IgD-negative memory B cell (primary cell): ENCODE data around the gene FOXK1. TPM values are rescaled to one million over a fixed set of nuclear protein-coding genes. Genes with fewer than 3 reads are reported as not detected.
A peak's percentile ranks its signal among the peaks of the same experiment; 100 is the strongest.
"Not testable (repeated sequence)": the region's sequence is repeated elsewhere in the genome, so short reads cannot be mapped to it uniquely, and the experiment has no call there.

Source experiments
- H3K27ac Mint-ChIP-seq, 3 donors: one replicate each; pipeline ENCODE4 v1.8.0; 2020 to 2022; ENCODE audit warnings: mild to moderate bottlenecking in 3 of 3, mixed read lengths in 3 of 3, moderate library complexity in 1 of 3
- H3K27me3 Mint-ChIP-seq: one replicate; pipeline ENCODE4 v1.8.0; 2021; ENCODE audit warnings: mixed read lengths
- H3K36me3 Mint-ChIP-seq: one replicate; pipeline ENCODE4 v1.8.0; 2020; ENCODE audit warnings: mild to moderate bottlenecking, mixed read lengths
- H3K4me1 Mint-ChIP-seq, 3 donors: one replicate each; pipeline ENCODE4 v1.8.0; 2020 to 2022; ENCODE audit warnings: mixed read lengths in 3 of 3, mild to moderate bottlenecking in 1 of 3
- H3K4me3 Mint-ChIP-seq, 4 donors: one replicate each; pipeline ENCODE4 v1.8.0; 2020 to 2022; ENCODE audit warnings: mild to moderate bottlenecking in 4 of 4, mixed read lengths in 4 of 4, moderate library complexity in 3 of 4
- H3K9me3 Mint-ChIP-seq, 3 donors: one replicate each; pipeline ENCODE4 v1.8.0; 2020 to 2021; ENCODE audit warnings: mixed read lengths in 3 of 3, mild to moderate bottlenecking in 1 of 3
- polyA plus RNA-seq: library from polyadenylated mRNA; unstranded; fragments of 300-500 nt; fragmentation: Illumina TruSeq; gene quantifications from one replicate; pipeline ENCODE4 v1.2.3, GENCODE V29; 2021

The FOXK1 gene
- polyA plus RNA-seq, 1 donor from 2014 or later, result 2.3 TPM

DNA sequence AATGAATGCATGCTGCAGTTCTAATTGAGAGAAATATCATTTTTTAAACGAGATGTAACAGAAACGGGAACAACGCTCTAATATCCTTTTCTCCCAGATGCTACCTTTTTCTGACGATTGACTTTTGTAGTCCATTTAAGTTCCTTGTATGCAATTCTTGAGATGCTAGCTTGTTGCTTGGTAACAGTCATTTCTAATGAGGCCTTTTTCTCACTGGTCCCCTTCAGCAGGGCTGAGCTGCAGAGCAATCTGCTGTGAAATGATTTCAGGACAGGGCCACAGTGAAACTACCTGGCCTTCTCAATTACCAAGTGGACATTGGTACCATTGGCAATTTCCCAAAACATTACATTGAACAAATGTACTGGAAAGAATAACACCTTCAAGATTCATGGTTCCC, 26.2 kb upstream of the FOXK1 start:
- H3K27me3 Mint-ChIP-seq, result peaks cover 2% of the 10 kb centered on the region
- no peak overlapping the region for H3K27ac Mint-ChIP-seq
- peaks cover 5% of the 10 kb centered on the region for H3K36me3 Mint-ChIP-seq
- H3K9me3 Mint-ChIP-seq, result peaks cover 8 to 19% (median 18%) of the 10 kb centered on the region in 3 donors
- H3K4me3 Mint-ChIP-seq, result no peak overlapping the region
- H3K4me1 Mint-ChIP-seq, result peaks cover 0 to 1% (median 0%) of the 10 kb centered on the region in 3 donors

DNA sequence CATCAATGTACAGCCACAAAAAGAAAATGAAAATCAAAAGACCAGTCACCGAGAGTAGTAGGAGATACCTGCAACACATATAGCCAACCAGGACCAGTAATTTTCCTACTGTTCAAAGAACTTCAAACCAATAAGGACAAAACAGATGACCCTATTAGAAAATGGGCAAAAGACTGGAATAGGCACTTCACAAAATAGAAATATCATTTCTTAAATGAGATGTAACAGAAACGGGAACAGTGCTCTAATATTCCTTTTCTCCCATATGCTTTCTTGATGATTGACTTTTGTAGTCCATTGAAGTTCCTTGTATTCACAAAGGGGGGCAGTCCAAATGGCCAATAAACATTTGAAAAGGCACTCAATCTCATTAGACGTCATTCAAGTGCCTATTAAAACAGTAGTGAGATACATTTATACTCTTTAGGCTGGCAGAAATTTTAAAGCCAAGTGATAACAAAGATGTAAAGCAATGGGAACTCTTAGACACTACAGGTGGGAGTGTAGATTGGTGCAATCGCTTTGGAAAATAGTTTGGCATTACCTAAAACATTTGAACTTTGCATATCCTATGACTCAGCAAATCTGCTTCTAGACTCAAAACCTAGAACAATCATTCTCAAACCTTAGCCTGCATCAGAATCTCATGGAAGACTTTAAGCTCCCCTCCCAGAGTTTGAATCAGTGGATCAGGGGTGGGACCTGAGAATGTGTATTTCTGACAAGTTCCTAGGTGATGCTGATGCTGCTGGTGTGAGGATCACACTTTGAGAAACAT, 24.3 kb upstream of the FOXK1 start:
- peaks cover 2% of the 10 kb centered on the region for H3K27me3 Mint-ChIP-seq
- H3K9me3 Mint-ChIP-seq, result peaks cover 8 to 18% (median 16%) of the 10 kb centered on the region in 3 donors
- no peak overlapping the region for H3K27ac Mint-ChIP-seq
- no peaks in the 10 kb centered on the region for H3K4me1 Mint-ChIP-seq
- peaks cover 4% of the 10 kb centered on the region for H3K36me3 Mint-ChIP-seq
- no peak overlapping the region for H3K4me3 Mint-ChIP-seq

DNA sequence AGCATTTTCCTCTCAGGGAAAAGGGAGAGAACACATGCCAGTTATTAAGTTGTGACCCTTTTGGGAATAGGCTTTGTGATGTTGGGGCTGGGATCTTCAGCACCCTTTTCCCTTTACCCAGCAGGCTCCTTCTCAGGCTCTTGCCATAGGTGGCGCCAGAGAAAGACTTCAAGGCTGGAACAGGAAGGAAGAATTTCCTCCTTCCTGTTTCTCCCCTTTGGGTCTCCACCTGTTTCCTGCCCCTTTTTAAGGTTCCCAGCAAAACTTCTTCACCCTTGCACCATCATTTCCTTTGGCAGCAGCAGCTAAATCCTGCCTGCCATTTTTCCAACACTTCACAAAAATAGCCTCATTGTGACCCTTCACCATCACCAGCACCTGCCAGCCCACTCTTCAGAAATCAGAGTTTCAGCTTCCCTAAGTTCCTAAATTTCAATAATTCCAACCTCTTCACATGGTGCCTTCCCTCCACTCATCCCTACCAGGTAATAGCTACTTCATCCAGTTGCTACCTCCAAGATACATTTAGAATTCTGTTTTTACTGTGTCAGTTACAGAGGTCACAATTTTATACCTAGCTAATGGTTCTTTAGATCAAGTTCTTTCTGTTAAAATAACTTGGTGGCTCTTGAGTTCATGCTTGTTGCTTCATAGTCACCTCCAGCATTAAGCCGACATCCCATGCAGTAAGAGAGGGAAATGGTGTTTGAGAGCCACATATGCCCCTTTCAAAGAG, 22.4 kb upstream of the FOXK1 start:
- H3K27ac Mint-ChIP-seq, result peak overlapping the region in 1 of 3 donors; percentile 13
- peaks cover 8 to 18% (median 18%) of the 10 kb centered on the region in 3 donors for H3K9me3 Mint-ChIP-seq
- peaks cover 2% of the 10 kb centered on the region for H3K27me3 Mint-ChIP-seq
- H3K4me3 Mint-ChIP-seq, result peak overlapping the region in 1 of 4 donors; percentile 70
- peaks cover 4% of the 10 kb centered on the region for H3K36me3 Mint-ChIP-seq
- H3K4me1 Mint-ChIP-seq, result no peaks in the 10 kb centered on the region

DNA sequence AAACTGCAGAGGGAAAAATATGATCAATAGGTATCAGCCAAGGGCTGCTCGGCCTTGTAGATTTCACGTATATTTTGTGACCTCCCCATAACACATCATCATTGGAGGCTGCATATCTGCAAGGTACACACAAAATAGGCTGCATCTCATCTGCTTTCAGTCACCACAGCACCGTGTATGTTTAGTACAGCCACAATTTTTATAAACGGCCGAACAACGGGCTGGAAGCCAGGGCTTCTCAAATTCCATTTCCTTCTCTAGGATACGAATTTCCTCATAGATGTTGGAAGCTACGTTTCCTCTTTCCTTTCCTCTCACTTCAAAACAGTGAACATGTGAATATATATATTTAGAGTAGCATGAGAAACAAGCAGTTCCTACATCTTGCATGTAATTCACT, 20.2 kb upstream of the FOXK1 start:
- no peak overlapping the region for H3K4me3 Mint-ChIP-seq
- no peaks in the 10 kb centered on the region for H3K36me3 Mint-ChIP-seq
- no peaks in the 10 kb centered on the region for H3K4me1 Mint-ChIP-seq
- H3K9me3 Mint-ChIP-seq, result peaks cover 8 to 18% (median 15%) of the 10 kb centered on the region in 3 donors
- peaks cover 2% of the 10 kb centered on the region for H3K27me3 Mint-ChIP-seq
- H3K27ac Mint-ChIP-seq, result no peak overlapping the region

DNA sequence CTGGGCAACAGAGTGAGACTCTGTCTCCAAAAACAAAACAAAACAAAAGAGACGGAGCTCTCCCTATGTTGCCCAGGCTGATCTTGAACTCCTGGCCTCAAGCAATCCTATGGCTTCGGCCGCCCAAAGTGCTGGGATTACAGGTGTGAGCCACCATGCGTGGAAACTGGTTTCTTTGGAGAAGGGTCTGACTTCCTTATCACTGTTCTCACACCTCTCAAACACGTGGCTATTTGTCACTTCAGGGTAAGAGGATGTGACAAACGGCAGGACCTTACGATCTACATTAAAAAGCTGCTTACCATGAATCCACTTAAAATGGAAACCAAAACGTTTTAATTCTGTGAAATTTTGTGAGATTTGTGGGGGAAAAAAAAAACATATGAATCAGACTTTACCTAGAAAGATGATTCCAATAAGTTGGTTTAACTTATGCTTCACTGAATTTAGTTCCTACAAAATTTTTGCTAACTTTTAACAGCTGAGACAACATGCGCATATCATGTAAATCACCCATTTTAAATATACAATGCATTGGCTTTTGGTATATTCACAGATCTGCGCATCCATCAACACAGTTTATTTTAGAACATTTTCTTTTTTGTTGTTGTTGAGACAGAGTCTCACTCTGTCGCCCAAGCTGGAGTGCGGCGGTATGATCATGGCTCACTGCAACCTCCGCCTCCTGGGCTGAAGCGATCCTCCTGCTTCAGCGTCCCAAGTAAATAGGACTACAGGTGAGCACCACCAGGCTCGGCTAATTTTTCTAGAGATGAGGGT, 18.7 kb upstream of the FOXK1 start:
- Mint-ChIP-seq H3K36me3 (no peaks in the 10 kb centered on the region), H3K27ac (no peak overlapping the region), H3K4me3 (no peak overlapping the region), H3K27me3 (peaks cover 2% of the 10 kb centered on the region), H3K4me1 (no peaks in the 10 kb centered on the region), H3K9me3 (peaks cover 1 to 12% (median 10%) of the 10 kb centered on the region in 3 donors)

DNA sequence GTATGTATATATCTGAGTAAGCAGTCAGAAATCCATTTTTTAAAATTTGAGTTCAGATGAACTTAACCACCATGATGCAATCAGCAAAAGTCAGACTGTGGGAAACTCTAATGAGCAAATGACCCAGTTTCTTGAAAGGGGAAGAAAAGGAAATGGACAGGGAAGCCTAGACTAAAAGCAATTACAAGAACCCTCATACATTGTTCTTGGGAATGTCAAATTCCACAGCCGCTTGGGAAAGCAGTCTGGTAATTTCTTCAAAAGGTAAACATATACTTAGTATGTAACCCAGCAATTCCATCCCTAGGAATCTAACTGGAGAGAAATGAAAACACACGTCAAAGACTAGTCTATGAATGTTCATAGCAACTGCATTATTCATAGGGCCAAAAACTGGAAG, 16.4 kb upstream of the FOXK1 start:
- Mint-ChIP-seq H3K4me1 (no peaks in the 10 kb centered on the region), H3K4me3 (no peak overlapping the region), H3K27ac (no peak overlapping the region), H3K27me3 (peaks cover 4% of the 10 kb centered on the region), H3K9me3 (peaks cover 0 to 5% (median 3%) of the 10 kb centered on the region in 3 donors), H3K36me3 (no peaks in the 10 kb centered on the region)

DNA sequence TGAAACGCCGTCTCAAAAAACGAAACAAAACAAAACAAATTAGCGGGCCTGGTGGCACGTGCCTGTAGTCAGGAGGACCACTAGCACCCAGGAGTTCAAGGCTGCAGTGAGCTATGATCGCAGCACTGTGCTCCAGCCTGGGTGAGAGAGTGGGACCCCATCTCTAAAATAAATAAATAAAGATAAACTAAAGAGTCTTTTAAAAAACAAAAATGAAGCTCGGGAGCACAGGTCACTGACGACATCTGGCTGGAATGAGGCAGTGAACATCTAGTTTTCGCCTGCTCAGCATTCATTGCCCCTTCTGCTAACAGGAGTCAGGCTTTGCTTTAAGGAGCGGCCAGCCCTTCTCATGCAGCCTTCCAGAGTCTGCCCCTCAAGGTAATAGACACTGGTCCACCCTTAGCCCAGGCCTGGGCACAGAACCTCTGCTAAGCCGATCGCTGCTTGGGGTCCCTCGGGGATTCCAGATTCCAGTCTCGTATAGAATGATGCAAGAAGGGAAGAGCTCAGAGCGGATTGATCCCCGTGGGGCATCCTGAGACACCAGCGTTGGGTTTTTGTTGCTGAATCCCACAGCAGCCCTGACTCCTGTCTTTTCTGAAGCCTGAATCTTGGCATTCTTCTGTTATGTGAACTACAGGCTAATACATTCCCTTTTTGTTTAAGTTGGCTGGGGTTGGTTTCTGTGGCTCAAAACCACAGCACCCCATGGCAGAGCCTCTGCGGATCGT, 14.2 kb upstream of the FOXK1 start:
- peaks cover 0 to 9% (median 4%) of the 10 kb centered on the region in 3 donors for H3K9me3 Mint-ChIP-seq
- peak overlapping the region in 1 of 4 donors; percentile 32 for H3K4me3 Mint-ChIP-seq
- no peaks in the 10 kb centered on the region for H3K4me1 Mint-ChIP-seq
- H3K27me3 Mint-ChIP-seq, result peaks cover 7% of the 10 kb centered on the region
- H3K36me3 Mint-ChIP-seq, result no peaks in the 10 kb centered on the region
- no peak overlapping the region for H3K27ac Mint-ChIP-seq

DNA sequence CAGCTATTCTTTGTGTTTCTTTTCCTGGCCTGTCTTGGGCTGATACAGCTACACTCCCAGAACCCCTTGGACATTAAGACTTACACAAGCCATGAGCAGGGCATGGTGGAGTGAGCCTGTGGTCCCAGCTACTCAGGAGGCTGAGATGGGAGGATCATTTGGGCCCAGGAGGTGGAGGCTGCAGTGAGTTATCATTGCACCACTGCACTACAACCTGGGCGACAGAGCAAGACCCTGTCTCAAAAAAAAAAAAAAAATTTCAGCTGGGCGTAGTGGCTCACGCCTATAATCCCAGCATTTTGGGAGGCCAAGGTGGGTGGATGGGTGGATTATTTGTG, 13.6 kb upstream of the FOXK1 start:
- Mint-ChIP-seq H3K36me3 (no peaks in the 10 kb centered on the region), H3K9me3 (peaks cover 0 to 9% (median 4%) of the 10 kb centered on the region in 3 donors), H3K27me3 (peaks cover 7% of the 10 kb centered on the region), H3K4me3 (no peak overlapping the region), H3K27ac (no peak overlapping the region), H3K4me1 (no peaks in the 10 kb centered on the region)

DNA sequence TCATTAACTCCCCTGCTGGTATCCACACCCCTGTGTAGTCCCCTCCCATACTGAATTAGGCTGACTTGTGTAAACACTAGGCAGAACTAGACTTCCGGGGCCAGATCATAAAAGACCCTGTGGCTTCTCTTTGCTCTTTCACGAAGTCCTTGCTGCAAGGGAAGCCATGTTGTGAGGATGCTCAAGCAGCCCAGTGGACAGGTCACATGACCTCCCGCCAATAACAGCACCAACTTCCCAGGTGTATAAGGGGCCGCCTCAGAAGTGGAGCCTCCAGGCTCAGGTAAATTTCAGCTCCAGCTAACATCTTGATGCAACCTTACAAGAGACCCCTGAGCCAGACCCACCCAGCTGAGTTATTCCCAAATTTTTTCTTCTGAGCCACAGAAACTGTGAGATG, 11.3 kb upstream of the FOXK1 start:
- Mint-ChIP-seq H3K27me3 (peaks cover 7% of the 10 kb centered on the region), H3K36me3 (no peaks in the 10 kb centered on the region), H3K4me1 (no peaks in the 10 kb centered on the region), H3K4me3 (peak overlapping the region in 1 of 4 donors; percentile 68), H3K27ac (no peak overlapping the region), H3K9me3 (peaks cover 0 to 9% (median 4%) of the 10 kb centered on the region in 3 donors)

DNA sequence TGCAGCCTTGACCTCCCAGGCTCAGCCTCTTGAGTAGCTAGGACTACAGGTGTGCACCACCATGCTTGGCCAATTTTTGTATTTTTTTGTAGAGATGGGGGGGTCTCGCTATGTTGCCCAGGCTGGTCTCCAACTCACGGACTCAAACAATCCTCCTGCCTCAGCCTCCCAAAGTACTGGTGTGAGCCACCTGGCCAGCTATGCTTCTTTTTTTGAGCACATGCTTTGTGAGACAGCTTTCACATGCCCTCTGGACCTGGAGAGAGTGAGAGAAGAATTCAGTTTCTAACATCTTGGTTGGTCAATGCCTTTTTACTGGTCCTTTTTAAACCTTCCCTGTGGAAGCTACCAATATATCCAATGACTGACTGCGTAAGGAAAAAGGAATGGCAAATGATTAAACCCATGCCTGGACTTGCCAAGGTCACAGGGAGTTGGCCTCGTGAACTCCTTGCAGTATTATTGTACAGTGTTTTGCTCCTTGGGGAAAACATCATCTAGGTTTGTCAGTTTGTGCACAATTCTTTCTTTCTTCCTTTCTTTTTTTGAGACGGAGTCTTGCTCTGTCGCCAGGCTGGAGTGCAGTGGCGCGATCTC, 6.2 kb upstream of the FOXK1 start:
- Mint-ChIP-seq H3K4me1 (no peaks in the 10 kb centered on the region), H3K4me3 (peak overlapping the region in 1 of 4 donors; percentile 37), H3K36me3 (no peaks in the 10 kb centered on the region), H3K27ac (no peak overlapping the region), H3K9me3 (peaks cover 0 to 5% (median 3%) of the 10 kb centered on the region in 3 donors), H3K27me3 (peaks cover 5% of the 10 kb centered on the region)

DNA sequence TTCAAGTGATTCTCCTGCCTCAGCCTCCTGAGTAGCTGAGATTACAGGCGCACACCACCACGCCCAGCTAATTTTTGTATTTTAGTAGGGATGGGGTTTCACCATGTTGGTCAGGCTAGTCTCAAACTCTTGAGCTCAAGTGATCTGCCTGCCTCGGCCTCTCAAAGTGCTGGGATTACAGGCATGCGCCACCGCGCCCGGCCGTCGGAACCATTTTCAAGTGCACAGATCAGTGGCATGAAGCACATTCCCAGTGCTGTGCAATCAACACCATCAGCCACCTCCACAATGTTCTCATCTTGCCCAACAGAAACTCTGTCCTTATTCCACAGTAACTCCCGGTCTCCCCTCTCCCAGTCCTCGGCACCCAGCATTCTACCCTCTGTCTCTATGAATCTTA, 4.6 kb upstream of the FOXK1 start:
- not testable (repeated sequence) for H3K4me1 Mint-ChIP-seq, H3K36me3 Mint-ChIP-seq, H3K27me3 Mint-ChIP-seq, H3K9me3 Mint-ChIP-seq
- H3K4me3 Mint-ChIP-seq, result peak overlapping the region in 1 of 4 donors; percentile 15
- H3K27ac Mint-ChIP-seq, result peak overlapping the region in 1 of 3 donors; percentile 53

DNA sequence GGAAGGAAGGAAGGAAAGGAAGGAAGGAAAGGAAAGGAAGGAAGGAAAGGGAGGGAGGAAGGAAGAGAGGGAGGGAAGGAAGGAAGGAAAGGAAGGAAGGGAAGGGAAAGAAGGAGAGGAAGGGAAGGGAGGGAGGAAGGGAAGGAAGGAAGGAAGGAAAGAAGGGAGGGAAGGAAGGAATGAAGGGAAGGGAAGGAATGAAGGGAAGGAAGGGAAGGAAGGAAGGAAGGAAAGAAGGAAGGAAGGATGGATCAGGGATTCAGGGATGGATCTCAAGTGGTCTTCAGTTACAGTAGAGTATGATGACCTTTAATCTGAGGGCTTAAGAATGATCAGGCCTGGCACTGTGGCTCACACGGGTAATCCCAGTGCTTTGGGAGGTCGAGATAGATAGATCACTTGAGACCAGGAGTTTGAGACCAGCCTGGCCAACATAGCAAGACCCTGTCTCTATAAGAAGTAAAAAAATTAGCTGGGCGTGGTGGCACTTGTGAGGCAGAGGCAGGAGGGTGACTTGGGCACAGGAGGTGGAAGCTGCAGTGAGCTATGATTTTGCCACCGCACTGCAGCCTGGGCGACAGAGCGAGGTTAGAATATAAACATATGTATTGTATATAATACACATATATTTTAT, 760 bp upstream of the FOXK1 start:
- Mint-ChIP-seq H3K4me1 (peaks cover 14 to 19% (median 15%) of the 10 kb centered on the region in 3 donors), H3K27me3 (peaks cover 1% of the 10 kb centered on the region), H3K36me3 (peaks cover 4% of the 10 kb centered on the region), H3K27ac (peak overlapping the region; percentile 76 to 93 (median 86)), H3K9me3 (no peaks in the 10 kb centered on the region), H3K4me3 (peak overlapping the region; percentile 80 to 94 (median 84))

DNA sequence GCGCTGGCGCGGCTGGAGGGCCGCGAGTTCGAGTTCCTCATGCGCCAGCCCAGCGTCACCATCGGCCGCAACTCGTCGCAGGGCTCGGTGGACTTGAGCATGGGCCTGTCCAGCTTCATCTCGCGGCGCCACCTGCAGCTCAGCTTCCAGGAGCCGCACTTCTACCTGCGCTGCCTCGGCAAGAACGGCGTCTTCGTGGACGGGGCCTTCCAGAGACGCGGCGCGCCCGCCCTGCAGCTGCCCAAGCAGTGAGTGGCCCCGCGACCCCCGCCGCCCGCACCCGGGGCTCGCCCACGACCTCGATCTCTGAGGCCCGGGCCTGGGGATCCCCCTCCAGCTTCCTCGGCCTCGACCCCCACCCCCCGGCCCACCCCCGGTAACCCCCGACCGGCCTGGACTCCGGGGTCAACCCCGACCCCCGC, 537 bp downstream of the FOXK1 start:
- peaks cover 4% of the 10 kb centered on the region for H3K36me3 Mint-ChIP-seq
- H3K27ac Mint-ChIP-seq, result peak overlapping the region in 2 of 3 donors; percentile 77 to 95
- H3K9me3 Mint-ChIP-seq, result no peaks in the 10 kb centered on the region
- H3K27me3 Mint-ChIP-seq, result peaks cover 1% of the 10 kb centered on the region
- peak overlapping the region; percentile 75 to 98 (median 92) for H3K4me3 Mint-ChIP-seq
- peaks cover 17 to 26% (median 21%) of the 10 kb centered on the region in 3 donors for H3K4me1 Mint-ChIP-seq
